HG03571 (cell line): ENCODE measurements around the gene HOXA6.

Source experiments
- ATAC-seq: cut with Tn5 transposase; IDR thresholded peaks from one replicate; pipeline ENCODE4 v1.9.1; 2021; ENCODE audit not compliant: unreplicated experiment

Gene HOXA6

GRCh38 chr7:27124902-27125689 is 22.5 kb downstream of the HOXA6 start:
- no peak for ATAC-seq

- no peak for ATAC-seq
Observed at GRCh38 chr7:27124096-27124901, 23.3 kb downstream of the HOXA6 start.

- no peak for ATAC-seq
Observed at GRCh38 chr7:27123477-27124053, 24.0 kb downstream of the HOXA6 start.

GRCh38 chr7:27123007-27123476 is 24.5 kb downstream of the HOXA6 start:
- no peak for ATAC-seq

DNA sequence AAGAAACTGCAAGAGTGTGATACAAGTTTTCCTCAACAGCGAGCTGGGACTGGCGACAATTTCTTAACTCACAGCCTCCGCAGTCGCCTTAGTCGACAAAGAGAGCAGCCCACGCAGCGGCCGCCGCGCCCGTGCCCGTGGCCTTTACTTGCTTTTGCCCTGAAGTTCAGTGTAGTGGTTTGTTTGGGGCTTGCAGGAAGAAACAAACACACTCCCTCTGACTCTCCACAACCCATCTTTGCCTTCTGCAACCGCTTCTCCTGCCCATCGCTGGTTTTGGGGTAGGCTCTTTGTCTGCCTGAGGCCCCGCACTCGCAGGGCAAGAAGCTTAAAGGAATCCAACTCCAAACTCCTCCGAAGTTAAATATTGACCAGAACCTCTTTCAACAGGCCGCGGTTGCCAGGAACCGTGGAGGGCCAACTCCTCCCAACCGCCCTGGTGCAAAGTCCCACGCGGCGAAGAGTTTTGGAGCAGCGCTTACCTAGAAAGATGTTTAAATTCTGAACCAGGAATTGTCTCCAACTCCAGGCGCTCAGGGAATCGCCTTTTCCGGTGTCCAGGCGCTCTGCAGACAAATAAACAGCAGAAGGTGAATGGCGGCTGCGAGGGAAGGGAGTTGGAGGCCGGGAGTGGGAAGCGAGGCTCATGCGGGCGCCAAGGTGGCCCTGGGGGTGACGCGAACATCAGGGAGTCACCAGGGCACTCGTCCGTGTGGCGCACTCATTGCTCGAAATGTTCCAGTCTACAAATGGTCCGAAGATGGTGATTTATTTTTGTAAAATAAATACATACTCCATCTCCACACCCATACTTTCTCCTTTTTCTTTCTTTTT is 25.3 kb downstream of the HOXA6 start:
- ATAC-seq = no peak

- ATAC-seq = no peak
Observed at GRCh38 chr7:27121684-27122076, 25.9 kb downstream of the HOXA6 start.

DNA sequence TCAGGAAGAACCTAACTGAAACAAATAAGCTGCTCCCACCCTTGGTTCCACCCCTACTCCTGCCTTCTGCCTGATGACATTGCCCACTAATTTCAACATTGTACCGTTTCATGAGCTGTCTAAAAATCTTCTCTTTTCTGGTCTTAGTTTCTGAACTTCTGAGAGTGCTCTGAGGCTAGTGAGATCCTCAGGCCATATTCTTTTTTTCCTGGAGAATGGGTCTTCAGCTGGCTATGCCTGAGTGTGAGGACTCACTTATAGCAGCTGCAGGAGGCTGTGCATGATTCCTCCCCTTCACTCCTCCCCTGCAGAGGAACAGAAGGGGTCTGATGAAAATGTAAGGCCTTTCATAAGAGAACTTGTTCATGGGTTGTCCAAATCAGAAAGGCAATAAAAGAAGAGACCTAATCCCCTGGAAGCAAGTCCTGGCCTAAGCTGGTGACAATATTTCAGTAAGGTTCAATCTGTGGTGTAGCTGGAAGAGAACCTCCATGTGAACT is 28.1 kb downstream of the HOXA6 start:
- ATAC-seq = no peak

- ATAC-seq = no peak
Observed at GRCh38 chr7:27118580-27118979, 29.0 kb downstream of the HOXA6 start.

GRCh38 chr7:27117887-27118491 is 29.6 kb downstream of the HOXA6 start:
- ATAC-seq = no peak

DNA sequence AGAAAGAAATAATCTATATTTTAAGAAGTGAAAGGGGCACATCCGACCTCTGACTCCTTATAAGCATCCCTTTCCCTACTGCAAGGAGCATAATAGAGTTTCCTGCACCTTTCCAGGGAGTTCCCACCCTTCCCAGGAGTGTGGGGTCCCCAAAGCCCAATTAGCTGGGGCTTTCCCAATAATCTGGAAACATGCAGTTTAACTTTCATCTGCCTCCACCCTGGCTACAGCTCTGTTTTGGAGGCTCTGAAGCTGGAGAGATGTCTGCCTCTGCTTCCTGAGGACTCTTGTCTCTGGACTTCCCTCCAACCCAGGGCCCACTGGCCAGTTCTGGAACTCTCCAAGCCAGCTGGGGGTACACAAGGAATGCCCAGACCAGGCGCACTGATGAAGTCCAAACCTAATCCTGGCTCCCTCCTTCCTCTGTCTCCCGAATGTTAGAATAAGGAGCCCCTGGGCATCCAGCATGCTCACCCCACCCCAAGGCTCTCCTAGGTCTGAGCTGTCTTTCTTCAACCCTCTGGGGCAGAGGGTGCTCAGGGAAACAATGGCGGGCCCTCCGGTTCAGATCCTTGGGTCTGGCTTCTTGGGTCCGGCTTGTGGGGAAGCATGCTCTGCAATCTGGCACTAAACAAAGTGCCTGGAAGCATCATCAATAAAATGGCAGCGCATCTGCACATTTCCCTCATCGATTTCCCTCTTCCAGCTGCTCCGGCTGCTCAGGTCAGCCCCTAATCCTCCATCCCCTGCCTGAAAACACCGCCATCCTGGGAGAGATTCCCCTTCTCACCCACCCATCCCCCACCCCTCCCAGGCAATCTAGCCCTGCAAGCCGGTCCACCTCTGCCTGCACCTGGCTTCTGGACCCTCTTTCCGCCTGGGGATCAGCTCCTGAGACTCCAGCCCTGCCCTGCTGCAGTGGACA is 30.4 kb downstream of the HOXA6 start:
- ATAC-seq = no peak

- no peak for ATAC-seq
Observed at GRCh38 chr7:27116031-27116961, 31.3 kb downstream of the HOXA6 start.

DNA sequence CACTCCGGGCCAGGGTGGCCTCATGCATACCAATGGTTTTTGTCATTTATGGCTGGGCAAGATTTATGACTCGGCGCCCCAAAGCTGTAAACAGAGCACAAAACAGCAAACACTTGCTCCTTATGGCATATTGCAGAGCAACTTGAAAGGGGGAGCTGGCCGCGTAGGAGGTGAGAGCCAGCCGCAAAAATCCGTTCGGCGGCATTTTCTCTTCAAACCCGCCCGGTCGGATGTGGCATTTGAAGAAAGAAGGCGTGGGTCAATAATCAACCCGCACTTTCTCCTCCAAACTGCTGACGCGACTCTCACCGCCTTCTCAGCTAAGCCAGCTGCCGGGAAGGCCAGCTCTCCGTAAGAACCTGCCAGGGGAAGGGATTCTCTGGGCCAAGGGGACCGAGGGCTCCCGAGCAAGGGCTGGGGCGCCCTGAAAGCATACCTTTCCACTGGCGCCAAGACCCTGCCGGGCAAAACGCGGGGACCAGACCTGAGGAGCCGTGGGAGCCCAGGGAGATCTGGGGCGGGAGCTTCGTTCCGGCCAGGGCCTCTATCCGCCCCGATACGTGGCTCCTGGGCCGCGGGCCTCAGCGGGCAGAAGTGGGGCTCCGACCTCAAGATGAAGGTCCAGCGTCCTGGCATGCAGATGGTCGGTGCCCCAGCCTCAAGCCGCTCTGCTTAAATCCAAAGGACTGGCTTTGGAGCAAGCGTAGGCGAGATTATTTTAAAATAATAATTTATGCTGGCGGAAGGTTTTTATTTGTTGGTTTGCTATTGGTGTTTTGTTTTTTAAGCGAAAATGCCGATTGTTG is 32.1 kb downstream of the HOXA6 start:
- no peak for ATAC-seq

DNA sequence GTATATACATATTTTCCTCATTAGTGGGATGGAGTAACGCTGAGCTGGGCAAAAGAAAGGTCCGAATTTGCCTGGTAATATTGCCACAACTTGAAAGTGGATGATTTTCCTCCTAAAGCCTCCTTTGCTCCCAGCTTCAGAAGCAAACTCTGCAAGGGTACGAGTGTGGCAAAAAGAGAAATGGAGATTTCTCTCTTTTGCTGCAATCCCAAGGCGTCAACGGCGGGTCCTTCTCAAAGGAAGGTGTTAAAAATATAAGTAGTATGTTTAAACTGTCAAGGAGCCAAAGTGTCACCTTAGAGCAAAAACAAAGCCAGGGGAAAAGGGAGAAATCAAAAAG is 32.7 kb downstream of the HOXA6 start:
- no peak for ATAC-seq

DNA sequence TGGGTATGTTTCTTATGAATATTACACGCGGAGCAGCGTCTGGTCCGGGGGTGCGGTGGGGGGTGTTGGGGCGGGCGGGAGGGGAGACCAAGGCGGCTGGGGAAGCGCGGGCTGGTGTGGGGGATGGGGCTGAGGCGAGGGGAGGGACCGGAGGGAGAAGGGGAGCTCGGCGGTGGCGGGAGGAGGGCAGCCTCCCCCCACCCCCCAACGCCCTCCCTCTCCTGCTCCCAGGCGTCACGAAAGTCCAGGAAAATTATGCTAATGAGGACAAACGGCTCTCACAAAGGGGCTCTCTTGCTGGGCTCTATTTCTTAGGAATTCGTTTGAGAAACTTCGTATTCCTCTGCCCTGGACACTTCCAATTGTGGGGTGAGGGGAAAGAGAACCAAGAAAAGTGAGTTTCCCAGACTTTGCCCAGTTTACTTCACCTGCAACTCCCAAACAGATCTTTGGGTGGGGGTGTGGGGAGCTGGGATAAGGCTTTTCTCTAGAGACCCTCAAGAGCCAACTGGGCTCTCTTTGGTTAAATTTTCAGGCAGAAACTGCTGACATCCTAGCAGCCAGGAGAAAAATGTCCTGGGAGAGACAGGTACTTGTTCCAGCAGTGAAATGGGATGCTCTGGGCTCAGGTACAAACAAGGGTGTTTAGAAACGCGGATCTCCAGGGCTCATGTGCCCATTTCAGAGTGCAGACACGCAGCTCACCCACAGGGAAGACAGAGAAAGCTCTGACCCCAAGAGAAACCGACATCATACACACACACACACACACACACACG is 33.4 kb downstream of the HOXA6 start:
- no peak for ATAC-seq

GRCh38 chr7:27112955-27113949 is 34.3 kb downstream of the HOXA6 start:
- ATAC-seq = no peak

DNA sequence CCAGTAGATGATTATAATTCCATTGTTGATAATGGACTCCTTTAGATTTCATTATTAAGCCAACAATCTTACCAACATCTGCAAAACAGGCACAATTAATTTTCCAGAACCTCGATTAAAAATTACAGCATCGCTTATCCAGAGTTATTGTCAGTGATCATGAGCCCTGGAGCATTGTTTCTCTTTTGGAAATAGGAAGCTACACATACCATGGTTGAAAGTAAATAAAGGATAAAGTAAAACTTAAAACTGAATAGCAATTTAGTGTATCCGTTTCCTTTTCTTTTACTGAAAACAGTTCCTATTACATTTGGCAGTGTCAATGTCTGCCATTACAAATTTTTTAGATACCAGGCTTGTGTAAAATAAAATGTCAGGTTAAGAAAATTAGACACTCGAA is 35.2 kb downstream of the HOXA6 start:
- ATAC-seq = no peak
